GM19035 (cell line): ENCODE results near the gene NUMBL.
"Not testable (repeated sequence)": the region's sequence is repeated elsewhere in the genome, so short reads cannot be mapped to it uniquely, and the experiment has no call there.

Experiments used
- ATAC-seq: cut with Tn5 transposase; IDR thresholded peaks from one replicate; pipeline ENCODE4 v1.9.1; 2021; ENCODE audit not compliant: unreplicated experiment

NUMBL gene

GRCh38 chr19:40667602-40668001, 22.8 kb downstream of the NUMBL start:
- ATAC-seq = no peak

- ATAC-seq = no peak
Measured at GRCh38 chr19:40666803-40667438, 23.5 kb downstream of the NUMBL start.

GRCh38 chr19:40663695-40664692, 26.5 kb downstream of the NUMBL start:
- no peak for ATAC-seq

- peak; percentile 83 for ATAC-seq
Measured at GRCh38 chr19:40662925-40663694, 27.3 kb downstream of the NUMBL start.

GRCh38 chr19:40661616-40662015, 28.8 kb downstream of the NUMBL start:
- no peak for ATAC-seq

GRCh38 chr19:40659566-40659965, 30.9 kb downstream of the NUMBL start:
- no peak for ATAC-seq

GRCh38 chr19:40659116-40659515, 31.3 kb downstream of the NUMBL start:
- ATAC-seq = no peak

- ATAC-seq = no peak
Measured at GRCh38 chr19:40658031-40658430, 32.4 kb downstream of the NUMBL start.

- not testable (repeated sequence) for ATAC-seq
Measured at GRCh38 chr19:40655684-40656083, 34.8 kb downstream of the NUMBL start.

- ATAC-seq = not testable (repeated sequence)
Measured at GRCh38 chr19:40652303-40652702, 38.1 kb downstream of the NUMBL start.

- ATAC-seq = no peak
Measured at GRCh38 chr19:40650749-40651305, 39.6 kb downstream of the NUMBL start.

GRCh38 chr19:40649903-40650675, 40.4 kb downstream of the NUMBL start:
- ATAC-seq = not testable (repeated sequence)

GRCh38 chr19:40646743-40647254, 43.7 kb downstream of the NUMBL start:
- no peak for ATAC-seq

GRCh38 chr19:40642757-40643305, 47.6 kb downstream of the NUMBL start:
- no peak for ATAC-seq

GRCh38 chr19:40642051-40642706, 48.3 kb downstream of the NUMBL start:
- no peak for ATAC-seq

GRCh38 chr19:40641281-40641680, 49.2 kb downstream of the NUMBL start:
- no peak for ATAC-seq

- ATAC-seq = no peak
Measured at GRCh38 chr19:40640744-40641143, 49.7 kb downstream of the NUMBL start.

- no peak for ATAC-seq
Measured at GRCh38 chr19:40639638-40639982, 50.8 kb downstream of the NUMBL start.

- no peak for ATAC-seq
Measured at GRCh38 chr19:40638327-40638726, 52.1 kb downstream of the NUMBL start.
